GM12801 (cell line): ENCODE measurements around the gene CCDC92.

Experiments
- TF ChIP-seq, protein P1 (sequence below): IDR thresholded peaks from one replicate; pipeline ENCODE4 v1.5.1; 2011; ENCODE audit warnings: control low read depth; ENCODE audit not compliant: insufficient read length; ENCODE audit errors: extremely low read depth

CCDC92 gene

DNA sequence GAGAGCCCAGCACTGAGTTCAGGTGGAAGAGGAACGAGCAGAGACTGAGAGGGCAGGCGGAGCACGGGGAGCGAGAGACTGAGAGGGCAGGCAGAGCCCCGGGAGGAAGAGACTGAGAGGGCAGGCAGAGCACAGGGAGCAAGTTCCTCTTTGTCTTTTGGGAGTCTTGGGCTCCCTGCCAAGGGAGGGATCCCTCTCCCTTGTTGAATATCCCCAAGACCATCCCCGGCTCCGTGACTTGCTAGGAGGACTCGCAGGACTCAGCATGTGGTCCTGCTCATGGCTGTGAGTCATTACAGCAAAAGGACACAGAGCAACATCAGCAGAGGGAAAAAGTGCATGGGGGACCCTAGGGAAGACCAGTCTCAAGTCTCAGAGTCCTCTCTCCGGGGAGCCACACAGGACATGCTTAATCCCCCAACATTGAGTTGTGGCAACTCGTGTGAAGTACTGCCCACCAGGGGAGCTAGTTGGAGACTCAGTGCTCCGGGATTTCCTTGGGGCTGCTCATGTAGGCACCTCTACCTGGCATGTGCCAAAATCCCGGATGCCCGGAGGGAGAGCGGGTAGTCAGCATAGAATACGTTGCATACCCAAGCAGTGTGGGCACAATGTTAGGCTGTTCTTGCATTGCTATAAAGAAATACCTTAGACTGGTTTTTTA, 81.0 kb downstream of the CCDC92 start:
- TF ChIP-seq, protein P1, sequence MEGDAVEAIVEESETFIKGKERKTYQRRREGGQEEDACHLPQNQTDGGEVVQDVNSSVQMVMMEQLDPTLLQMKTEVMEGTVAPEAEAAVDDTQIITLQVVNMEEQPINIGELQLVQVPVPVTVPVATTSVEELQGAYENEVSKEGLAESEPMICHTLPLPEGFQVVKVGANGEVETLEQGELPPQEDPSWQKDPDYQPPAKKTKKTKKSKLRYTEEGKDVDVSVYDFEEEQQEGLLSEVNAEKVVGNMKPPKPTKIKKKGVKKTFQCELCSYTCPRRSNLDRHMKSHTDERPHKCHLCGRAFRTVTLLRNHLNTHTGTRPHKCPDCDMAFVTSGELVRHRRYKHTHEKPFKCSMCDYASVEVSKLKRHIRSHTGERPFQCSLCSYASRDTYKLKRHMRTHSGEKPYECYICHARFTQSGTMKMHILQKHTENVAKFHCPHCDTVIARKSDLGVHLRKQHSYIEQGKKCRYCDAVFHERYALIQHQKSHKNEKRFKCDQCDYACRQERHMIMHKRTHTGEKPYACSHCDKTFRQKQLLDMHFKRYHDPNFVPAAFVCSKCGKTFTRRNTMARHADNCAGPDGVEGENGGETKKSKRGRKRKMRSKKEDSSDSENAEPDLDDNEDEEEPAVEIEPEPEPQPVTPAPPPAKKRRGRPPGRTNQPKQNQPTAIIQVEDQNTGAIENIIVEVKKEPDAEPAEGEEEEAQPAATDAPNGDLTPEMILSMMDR = no peak

DNA sequence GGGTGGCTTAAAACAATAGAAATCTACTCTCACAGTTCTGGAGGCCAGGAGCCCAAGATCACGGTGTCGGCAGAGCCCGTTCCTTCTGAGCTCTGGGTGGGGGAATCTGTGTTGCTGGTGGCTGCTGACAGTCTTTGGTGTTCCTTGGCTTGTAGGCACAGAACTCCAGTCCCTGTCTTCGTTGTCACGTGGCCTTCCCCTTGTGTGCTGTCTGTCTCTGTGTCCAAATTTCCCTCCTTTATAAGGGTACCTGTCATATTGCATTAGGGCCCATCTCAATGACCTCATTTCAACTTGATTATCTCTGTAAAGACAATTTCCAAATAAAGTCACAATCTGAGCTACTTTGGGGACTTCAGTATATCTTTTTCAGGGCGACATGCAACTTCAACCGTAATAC, 81.6 kb downstream of the CCDC92 start:
- TF ChIP-seq, protein P1 = no peak

DNA sequence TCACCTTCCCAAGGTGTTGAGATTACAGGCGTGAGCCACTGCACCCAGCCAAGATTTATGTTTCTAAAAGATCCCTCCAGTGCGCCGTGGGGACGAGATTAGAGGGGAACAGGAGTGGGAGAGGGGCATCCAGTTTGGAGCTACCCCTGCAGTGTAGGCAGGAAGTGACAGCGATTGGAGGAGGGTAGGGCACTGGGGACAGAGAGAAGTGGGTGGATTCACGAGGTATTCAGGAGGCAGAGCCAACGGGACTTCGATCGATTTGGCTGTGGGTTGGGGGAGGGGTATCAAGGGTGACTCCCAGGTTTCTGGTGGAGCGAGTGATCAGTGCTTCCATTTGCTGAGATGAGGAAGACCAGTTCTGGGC, 82.1 kb downstream of the CCDC92 start:
- TF ChIP-seq, protein P1 = no peak

DNA sequence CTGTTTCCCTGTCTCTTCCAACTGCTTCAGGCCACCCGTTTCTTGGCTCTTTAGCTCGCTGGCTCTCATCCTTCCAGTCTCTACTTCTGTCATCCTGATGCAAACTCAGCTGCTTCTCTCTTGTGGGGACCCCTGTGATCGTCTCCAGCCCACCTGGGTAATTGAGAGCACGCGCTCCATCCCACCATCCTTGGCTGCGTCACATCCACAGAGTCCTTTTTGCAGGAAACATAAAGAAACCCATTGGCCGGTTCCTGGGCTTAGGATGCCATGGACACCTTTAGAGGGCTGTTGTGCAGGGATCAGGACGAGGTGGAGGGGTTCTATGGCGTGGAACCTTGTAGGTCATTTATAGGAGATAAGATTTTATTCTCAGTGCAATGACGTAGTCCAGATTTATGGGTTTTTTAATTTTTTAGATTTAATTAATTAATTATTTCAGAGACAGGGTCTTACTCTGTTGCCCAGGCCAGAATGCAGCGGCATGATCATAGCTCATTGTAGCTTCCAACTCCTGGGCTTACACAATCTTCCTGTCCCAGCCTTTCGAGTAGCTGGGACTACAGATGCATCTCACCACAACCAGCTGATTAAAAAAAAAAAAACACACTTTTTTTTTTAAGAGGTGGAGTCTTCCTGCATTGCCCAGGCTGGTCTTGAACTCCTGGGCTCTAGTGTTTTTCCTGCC, 82.6 kb downstream of the CCDC92 start:
- TF ChIP-seq, protein P1 = no peak

DNA sequence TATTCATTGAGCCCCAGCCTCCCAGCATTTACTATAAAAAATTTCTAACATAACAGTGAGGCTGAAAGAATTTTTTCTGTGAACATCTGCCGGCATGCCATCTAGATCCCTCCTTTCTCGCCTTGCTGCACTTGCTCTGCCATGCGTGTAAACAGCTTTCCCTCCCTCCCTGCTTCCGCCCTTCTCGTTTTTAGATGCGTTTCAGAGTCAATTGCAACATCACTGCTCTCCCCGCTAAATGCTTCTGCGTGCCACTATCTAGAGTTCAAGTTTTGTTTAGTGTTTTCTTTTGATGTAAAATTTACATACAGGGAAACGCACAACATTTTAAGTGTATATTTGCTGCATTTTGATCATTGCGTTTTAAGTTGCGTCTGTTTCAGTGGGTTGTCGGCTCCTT, 83.6 kb downstream of the CCDC92 start:
- TF ChIP-seq, protein P1 = no peak

DNA sequence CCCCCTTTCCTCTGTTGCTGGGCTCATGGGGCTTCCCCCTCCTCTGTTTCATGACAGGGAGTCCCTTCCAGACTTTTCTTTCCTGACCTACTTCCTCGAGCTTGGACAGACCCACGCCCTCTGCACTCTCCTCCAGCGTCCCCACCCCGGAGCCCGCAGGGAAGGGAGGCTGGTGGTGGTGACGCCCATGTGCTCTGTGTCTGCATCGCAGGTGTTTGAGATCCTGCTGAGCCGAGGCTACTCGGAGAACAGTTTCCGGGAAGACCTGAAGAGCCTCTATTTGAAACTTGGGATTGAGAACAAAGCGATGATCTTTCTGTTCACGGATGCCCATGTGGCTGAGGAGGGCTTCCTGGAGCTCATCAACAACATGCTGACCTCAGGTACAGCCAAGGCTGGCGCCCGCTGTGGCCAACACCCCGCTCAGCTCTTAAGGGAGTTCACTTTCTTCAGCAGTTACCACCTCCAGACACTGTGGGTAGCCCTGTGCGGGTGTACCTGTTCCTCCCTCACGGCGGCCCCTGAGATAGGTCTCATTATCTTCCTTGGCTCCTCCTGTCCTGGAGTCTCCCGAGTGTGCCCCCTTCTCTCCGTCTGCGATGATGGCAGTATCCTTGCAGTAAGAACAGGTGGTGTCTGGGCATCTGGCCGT, 85.6 kb downstream of the CCDC92 start:
- TF ChIP-seq, protein P1 = no peak

DNA sequence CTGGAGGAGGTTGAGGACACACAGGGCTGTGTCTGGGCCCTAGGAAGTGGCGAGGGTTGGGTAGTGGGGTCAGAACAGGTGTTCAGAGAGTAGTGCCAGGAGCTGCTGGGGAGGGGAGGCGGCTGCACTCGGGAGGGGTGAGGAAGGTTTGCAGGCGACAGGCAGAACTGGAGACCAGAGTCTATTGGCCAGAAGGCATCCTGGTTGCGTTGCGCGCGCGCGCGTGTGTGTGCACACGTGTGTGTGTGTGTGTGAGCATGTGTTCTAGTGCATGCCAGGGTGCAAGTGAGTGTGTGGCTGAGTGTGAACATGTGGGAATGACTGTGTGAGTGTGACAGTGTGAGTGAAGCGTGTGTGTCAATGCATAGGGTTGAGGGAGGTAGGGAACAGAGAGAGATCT, 86.4 kb downstream of the CCDC92 start:
- TF ChIP-seq, protein P1 = no peak
